Measurements from ENCODE around the gene MYO7A.
A peak's percentile ranks its signal among the peaks of the same experiment; 100 is the strongest.

MYO7A gene

GRCh38 chr11:77187776-77188632 lies 60.0 kb downstream of the MYO7A start:
- DNase-seq, result peak; percentile 20

GRCh38 chr11:77188633-77189491 lies 60.8 kb downstream of the MYO7A start:
- DNase-seq, result peak; percentile 22

DNA sequence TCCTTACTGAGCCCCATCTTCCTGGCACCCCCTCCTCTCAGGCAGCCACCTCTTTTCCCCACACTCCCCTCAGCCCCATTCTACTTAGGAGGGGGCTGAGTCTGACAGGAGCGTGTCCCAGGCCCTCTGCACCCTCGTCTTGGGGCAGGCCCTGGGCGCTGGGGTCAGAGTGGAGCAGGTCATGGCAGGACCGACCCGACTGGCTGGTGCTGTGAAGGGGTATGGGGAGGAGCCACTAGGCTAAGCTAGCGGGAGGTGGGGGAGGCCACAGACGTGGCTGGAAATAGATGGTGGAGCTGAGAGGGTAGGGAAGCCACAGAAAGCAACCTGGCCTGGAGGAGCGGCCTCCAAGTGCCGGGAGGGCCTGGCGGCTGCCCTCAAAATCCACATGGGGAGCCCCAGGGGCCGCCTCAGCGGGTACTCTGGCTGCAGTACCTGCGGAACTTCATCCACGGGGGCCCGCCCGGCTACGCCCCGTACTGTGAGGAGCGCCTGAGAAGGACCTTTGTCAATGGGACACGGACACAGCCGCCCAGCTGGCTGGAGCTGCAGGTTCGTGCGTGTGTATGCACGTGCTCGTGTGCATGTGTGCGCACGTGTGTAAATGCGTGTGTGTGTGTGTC lies 61.7 kb downstream of the MYO7A start:
- DNase-seq, result no peak

DNA sequence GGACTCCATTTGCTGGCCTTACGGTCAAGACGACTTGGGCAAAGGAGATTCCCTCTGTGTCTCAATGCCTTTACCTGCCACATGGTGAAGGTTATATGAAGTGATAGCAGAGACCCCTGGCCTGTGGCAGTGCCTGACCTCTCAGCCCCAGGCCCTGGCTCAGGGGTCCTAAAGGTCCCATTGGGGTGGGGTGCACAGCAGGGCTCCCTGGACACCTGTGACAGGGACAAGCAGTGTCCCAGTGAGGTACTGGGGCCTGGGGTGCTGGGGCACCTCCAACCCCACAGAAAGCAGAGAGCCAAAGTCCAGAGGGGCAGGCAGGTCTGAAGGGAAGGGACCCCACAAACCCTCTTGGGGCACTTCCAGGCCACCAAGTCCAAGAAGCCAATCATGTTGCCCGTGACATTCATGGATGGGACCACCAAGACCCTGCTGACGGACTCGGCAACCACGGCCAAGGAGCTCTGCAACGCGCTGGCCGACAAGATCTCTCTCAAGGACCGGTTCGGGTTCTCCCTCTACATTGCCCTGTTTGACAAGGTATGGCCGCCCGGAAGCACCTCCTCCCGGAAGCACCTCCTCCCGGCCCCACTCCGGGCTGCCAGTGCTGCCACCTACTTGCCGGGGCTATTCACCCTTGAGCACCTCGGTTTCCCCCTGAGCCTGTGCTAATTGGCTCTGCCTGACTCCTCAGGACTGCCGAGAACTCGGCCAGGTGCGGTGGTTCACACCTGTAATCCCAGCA lies 62.5 kb downstream of the MYO7A start:
- DNase-seq, result no peak

GRCh38 chr11:77191429-77191822 lies 63.4 kb downstream of the MYO7A start:
- DNase-seq, result no peak

DNA sequence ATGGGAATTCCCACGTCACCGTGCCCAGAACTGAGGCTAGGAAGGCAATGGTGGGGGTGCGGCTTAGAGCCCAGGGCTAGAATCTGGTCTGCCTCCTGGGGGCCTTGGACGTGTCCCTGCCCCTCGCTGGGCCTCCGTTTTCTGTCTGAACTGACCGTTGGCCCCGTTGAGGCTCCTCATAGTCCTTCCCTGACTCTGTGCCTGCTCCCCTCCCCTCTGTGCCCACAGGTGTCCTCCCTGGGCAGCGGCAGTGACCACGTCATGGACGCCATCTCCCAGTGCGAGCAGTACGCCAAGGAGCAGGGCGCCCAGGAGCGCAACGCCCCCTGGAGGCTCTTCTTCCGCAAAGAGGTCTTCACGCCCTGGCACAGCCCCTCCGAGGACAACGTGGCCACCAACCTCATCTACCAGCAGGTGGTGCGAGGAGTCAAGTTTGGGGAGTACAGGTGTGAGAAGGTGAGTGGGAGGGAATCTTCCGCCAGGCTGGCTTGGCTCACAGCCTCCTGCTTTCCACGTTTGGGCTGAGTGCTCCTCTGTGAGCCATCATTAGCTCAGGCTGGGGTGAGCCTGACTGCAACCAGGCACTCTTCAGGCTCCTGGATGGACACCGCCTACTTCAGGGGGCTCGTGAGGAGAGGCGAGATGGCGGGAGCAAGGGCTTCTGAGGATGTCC lies 63.9 kb downstream of the MYO7A start:
- no peak for DNase-seq

- DNase-seq, result no peak
These were observed 65.1 kb downstream of the MYO7A start for GRCh38 chr11:77193167-77193566.

DNA sequence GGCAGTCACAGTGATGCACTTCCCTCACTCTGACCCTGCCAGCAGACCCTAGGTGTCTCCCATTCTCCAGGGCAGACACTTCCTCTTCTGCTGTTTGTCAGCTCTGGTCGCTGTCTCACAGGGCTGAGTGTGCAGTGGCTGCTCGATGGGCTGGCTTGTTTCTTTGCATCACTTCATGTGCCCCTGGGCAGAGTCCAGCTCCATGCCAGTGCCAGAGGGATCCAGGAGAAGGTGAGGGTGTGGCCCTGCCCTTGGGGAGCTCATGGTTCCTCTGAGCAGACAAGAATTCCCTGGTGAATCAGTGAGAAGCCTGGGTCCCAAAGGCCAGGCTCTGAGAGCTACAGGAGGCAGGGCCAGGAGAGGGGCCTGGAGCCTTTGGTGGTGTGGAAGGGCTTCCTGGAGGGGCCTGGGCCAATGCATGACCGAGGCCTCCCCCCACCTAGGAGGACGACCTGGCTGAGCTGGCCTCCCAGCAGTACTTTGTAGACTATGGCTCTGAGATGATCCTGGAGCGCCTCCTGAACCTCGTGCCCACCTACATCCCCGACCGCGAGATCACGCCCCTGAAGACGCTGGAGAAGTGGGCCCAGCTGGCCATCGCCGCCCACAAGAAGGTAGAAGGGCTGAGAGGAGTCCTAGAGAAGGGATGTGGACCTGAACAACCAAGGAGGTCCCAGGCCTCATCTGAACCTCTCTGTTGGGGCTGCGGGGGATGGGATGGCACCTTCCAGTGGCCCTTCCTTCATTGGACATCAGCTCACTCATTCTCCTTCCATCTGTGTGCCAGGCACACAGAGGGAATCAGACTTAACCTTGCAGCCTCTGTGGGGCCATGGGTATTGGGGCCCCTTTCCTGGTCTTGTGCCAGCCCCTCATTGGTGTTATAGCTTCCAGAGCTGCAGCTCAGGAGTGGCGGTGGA lies 66.1 kb downstream of the MYO7A start:
- DNase-seq, result no peak

DNA sequence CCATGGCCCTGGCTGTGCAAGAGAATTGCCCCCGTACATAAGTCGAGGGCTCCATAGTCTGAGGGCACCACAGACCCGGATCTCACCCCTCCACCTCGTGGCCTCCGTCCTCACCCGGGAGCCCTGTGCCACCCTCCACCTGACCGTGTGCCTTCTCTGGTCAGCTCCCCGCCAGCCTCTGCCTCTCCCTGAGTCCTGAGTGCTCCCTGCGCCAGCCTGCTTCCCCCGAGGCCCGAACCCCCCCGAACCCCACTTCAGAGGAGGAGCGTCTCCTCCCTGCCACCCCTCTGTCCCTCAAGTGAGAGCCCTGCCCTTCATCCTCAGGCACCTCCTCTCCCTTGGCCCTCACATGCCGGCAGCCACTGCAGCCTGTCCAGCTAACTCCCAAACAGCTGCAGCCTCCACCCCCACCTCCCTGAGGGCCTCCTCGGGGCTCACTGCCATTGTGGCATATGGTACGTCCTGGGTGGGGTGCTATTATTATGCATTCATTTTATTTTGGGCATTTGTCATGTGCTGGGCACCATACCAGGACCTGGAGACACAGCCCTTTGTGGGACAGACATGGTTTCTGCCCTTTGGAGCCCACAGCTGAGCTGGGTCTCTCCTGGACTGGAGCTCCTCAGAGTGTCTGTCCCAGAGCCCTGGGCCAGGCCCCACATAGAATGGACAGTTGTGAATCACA lies 67.2 kb downstream of the MYO7A start:
- DNase-seq, result peak; percentile 1

- DNase-seq, result no peak
These were observed 68.9 kb downstream of the MYO7A start for GRCh38 chr11:77196961-77197360.

- no peak for DNase-seq
These were observed 69.7 kb downstream of the MYO7A start for GRCh38 chr11:77197626-77198320.

DNA sequence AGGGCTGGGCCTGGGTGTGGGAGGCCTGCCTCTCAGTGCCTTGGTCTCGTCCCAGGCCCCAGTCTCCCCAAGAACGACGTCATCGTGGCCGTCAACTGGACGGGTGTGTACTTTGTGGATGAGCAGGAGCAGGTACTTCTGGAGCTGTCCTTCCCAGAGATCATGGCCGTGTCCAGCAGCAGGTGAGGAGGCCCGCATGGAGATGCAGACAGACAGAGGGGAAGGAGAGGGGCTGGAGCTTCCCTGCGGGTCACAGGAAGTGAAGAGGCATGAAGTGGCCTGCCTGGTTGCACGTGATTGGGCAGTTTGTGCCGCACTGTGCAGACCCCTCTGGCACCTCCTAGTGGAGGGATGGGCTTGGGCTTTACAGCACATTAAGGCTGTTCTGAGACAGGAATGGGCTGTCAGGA lies 70.4 kb downstream of the MYO7A start:
- DNase-seq, result no peak

DNA sequence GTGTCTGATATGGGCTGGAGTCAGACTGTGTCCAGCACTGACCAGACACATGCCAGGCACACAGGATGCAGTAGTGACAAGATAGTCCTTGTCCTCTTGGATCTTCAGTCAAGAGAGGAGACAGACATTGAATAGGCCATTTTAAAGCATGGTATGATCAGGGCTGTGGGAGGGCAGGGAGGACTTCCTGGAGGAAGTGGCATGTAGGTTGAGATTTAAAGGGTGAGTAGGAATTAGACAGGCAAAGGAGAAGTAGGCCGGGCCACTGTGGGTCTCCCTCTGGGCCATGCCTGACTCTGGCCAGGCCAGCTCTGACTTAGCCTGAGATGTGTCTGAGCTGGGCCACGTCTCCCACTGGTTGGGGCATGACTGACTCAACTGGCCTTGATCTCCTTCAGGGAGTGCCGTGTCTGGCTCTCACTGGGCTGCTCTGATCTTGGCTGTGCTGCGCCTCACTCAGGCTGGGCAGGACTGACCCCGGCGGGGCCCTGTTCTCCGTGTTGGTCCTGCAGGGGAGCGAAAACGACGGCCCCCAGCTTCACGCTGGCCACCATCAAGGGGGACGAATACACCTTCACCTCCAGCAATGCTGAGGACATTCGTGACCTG lies 71.2 kb downstream of the MYO7A start:
- DNase-seq, result no peak

GRCh38 chr11:77200351-77201268 lies 72.6 kb downstream of the MYO7A start:
- DNase-seq, result no peak

DNA sequence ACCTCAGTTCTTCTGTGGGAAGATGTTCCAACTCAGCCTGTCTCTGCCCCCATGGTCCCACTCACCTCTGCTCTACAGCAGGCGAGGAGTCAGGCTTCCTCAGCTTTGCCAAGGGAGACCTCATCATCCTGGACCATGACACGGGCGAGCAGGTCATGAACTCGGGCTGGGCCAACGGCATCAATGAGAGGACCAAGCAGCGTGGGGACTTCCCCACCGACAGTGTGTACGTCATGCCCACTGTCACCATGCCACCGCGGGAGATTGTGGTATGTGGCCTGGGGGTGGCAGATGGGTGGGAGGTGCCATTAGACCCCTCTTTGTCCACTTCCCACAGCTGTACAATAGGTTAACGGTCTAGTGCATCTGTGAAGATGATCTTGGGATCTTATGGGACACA lies 73.3 kb downstream of the MYO7A start:
- DNase-seq, result no peak

- DNase-seq, result no peak
These were observed 74.2 kb downstream of the MYO7A start for GRCh38 chr11:77201991-77202841.
